Naive thymus-derived CD8-positive, alpha-beta T cell (primary cell): Measurements from ENCODE around the gene SCAPER. TPM values are rescaled to one million over a fixed set of nuclear protein-coding genes. Genes with fewer than 3 reads are reported as not detected.

Source experiments
- ATAC-seq, 2 donors: fragments of 150-1000 bp; cut with Tn5 transposase in 1 of 2; sonication (Bioruptor Pico), chemical (Tn5 transposase) in 1 of 2; 1 replicate in 1 of 2; 2 replicates in 1 of 2; pipeline ENCODE4 v1.10.0; 2021; ENCODE audit warnings: mild to moderate bottlenecking in 2 of 2, moderate library complexity in 2 of 2
- POLR2A ChIA-PET: fragments of 350-600 bp; sonication (Branson Sonifier 250); formaldehyde crosslinking; loops from one replicate; lab custom pipeline; 2021; ENCODE audit warnings: antibody characterized with exemption; lab: Charles Lee
- DNase-seq, 10 donors: peaks; one replicate each; pipeline versions ENCODE4 v3.0.0 to v3.0.0-alpha.2; 2020 to 2022
- H3K27ac Mint-ChIP-seq, 10 donors: one replicate each; pipeline ENCODE4 v1.8.0; 2020 to 2022; ENCODE audit warnings: mild to moderate bottlenecking in 10 of 10, mixed read lengths in 10 of 10, moderate library complexity in 4 of 10, inconsistent platforms in 1 of 10
- H3K27me3 Mint-ChIP-seq, 5 donors: one replicate each; pipeline ENCODE4 v1.8.0; 2021 to 2022; ENCODE audit warnings: mixed read lengths in 5 of 5
- H3K36me3 Mint-ChIP-seq, 3 donors: one replicate each; pipeline ENCODE4 v1.8.0; 2020 to 2022; ENCODE audit warnings: mixed read lengths in 3 of 3, mild to moderate bottlenecking in 2 of 3, inconsistent platforms in 1 of 3
- H3K4me1 Mint-ChIP-seq, 4 donors: one replicate each; pipeline ENCODE4 v1.8.0; 2021 to 2022; ENCODE audit warnings: mixed read lengths in 4 of 4
- H3K4me3 Mint-ChIP-seq, 10 donors: one replicate each; pipeline ENCODE4 v1.8.0; 2020 to 2022; ENCODE audit warnings: mild to moderate bottlenecking in 10 of 10, mixed read lengths in 10 of 10, moderate library complexity in 6 of 10, inconsistent platforms in 1 of 10
- H3K9me3 Mint-ChIP-seq, 9 donors: one replicate each; pipeline ENCODE4 v1.8.0; 2020 to 2022; ENCODE audit warnings: mixed read lengths in 9 of 9, mild to moderate bottlenecking in 3 of 9, inconsistent platforms in 1 of 9, moderate library complexity in 1 of 9
- polyA plus RNA-seq, 3 donors: library from polyadenylated mRNA; unstranded; fragments of 300-500 nt; fragmentation: Illumina TruSeq; gene quantifications; one replicate each; pipeline ENCODE4 v1.2.3, GENCODE V29; 2021
- total RNA-seq, 8 experiments: library from RNA in 2 of 8; stranded (reverse) in 2 of 8; gene quantifications; one replicate each; pipeline ENCODE4 v1.2.3 and lab custom pipeline; 2021 to 2026

SCAPER gene
- total and polyA plus RNA-seq, 5 experiments from 2014 or later: 12.3 to 58.5 (median 17.7) TPM

GRCh38 chr15:76398317-76399104 lies 506.6 kb downstream of the SCAPER start:
- POLR2A ChIA-PET: no interaction called here

GRCh38 chr15:76393614-76394013 lies 511.5 kb downstream of the SCAPER start:
- Mint-ChIP-seq H3K4me3 (no peak overlapping the region), H3K9me3 (no peaks in the 10 kb centered on the region), H3K27me3 (no peaks in the 10 kb centered on the region), H3K27ac (no peak overlapping the region), H3K36me3 (peaks cover 6 to 29% (median 20%) of the 10 kb centered on the region in 3 donors), H3K4me1 (no peaks in the 10 kb centered on the region)
- DNase-seq (no peak), ATAC-seq (no peak)
- POLR2A ChIA-PET: interaction anchor here (0.6 kb wide), 1 partner anchor 86 kb away, joined by 4 read pairs; no protein-coding TSS in a partner anchor

More at GRCh38 chr15:76398317-76399104, 506.6 kb downstream of the SCAPER start:
- Mint-ChIP-seq H3K4me1 (no peaks in the 10 kb centered on the region), H3K36me3 (peaks cover 13 to 44% (median 35%) of the 10 kb centered on the region in 3 donors), H3K27me3 (no peaks in the 10 kb centered on the region), H3K27ac (no peak overlapping the region), H3K9me3 (no peaks in the 10 kb centered on the region), H3K4me3 (no peak overlapping the region)
- no peak for ATAC-seq
- no peak for DNase-seq

- peaks cover 0 to 3% (median 0%) of the 10 kb centered on the region in 4 donors for H3K4me1 Mint-ChIP-seq
- H3K27me3 Mint-ChIP-seq: no peaks in the 10 kb centered on the region
- no peak for DNase-seq
- ATAC-seq: no peak
- H3K27ac Mint-ChIP-seq: no peak overlapping the region
- H3K9me3 Mint-ChIP-seq: no peaks in the 10 kb centered on the region
- POLR2A ChIA-PET: no interaction called here
- H3K36me3 Mint-ChIP-seq: peaks cover 10 to 36% (median 31%) of the 10 kb centered on the region in 3 donors
- no peak overlapping the region for H3K4me3 Mint-ChIP-seq
These were observed 513.3 kb downstream of the SCAPER start for GRCh38 chr15:76391847-76392246.

GRCh38 chr15:76391309-76391708 lies 513.8 kb downstream of the SCAPER start:
- peaks cover 15 to 41% (median 26%) of the 10 kb centered on the region in 3 donors for H3K36me3 Mint-ChIP-seq
- DNase-seq (no peak), ATAC-seq (no peak)
- no peak overlapping the region for H3K4me3 Mint-ChIP-seq
- POLR2A ChIA-PET: no interaction called here
- H3K4me1 Mint-ChIP-seq: peaks cover 0 to 7% (median 0%) of the 10 kb centered on the region in 4 donors
- peak overlapping the region in 1 of 10 donors; percentile 62 for H3K27ac Mint-ChIP-seq
- no peaks in the 10 kb centered on the region for H3K27me3 Mint-ChIP-seq
- H3K9me3 Mint-ChIP-seq: no peaks in the 10 kb centered on the region

GRCh38 chr15:76390571-76390970 lies 514.6 kb downstream of the SCAPER start:
- no peak for ATAC-seq
- Mint-ChIP-seq H3K36me3 (peaks cover 18 to 45% (median 26%) of the 10 kb centered on the region in 3 donors), H3K27me3 (no peaks in the 10 kb centered on the region), H3K4me1 (peaks cover 0 to 7% (median 0%) of the 10 kb centered on the region in 4 donors), H3K4me3 (no peak overlapping the region), H3K27ac (no peak overlapping the region), H3K9me3 (no peaks in the 10 kb centered on the region)
- no peak for DNase-seq
- POLR2A ChIA-PET: no interaction called here

GRCh38 chr15:76386926-76387325 lies 518.2 kb downstream of the SCAPER start:
- no peak for DNase-seq
- POLR2A ChIA-PET: no interaction called here
- Mint-ChIP-seq H3K4me3 (no peak overlapping the region), H3K9me3 (no peaks in the 10 kb centered on the region), H3K27me3 (no peaks in the 10 kb centered on the region), H3K27ac (no peak overlapping the region), H3K36me3 (peaks cover 20 to 37% (median 26%) of the 10 kb centered on the region in 3 donors), H3K4me1 (peaks cover 0 to 7% (median 0%) of the 10 kb centered on the region in 4 donors)
- no peak for ATAC-seq

GRCh38 chr15:76386178-76386577 lies 519.0 kb downstream of the SCAPER start:
- POLR2A ChIA-PET: no interaction called here
- DNase-seq (no peak), ATAC-seq (no peak)
- H3K27ac Mint-ChIP-seq: no peak overlapping the region
- no peaks in the 10 kb centered on the region for H3K27me3 Mint-ChIP-seq
- H3K4me1 Mint-ChIP-seq: peaks cover 0 to 7% (median 0%) of the 10 kb centered on the region in 4 donors
- no peak overlapping the region for H3K4me3 Mint-ChIP-seq
- no peaks in the 10 kb centered on the region for H3K9me3 Mint-ChIP-seq
- H3K36me3 Mint-ChIP-seq: peaks cover 22 to 37% (median 32%) of the 10 kb centered on the region in 3 donors

- Mint-ChIP-seq H3K36me3 (peaks cover 22 to 47% (median 39%) of the 10 kb centered on the region in 3 donors), H3K27me3 (no peaks in the 10 kb centered on the region), H3K9me3 (no peaks in the 10 kb centered on the region), H3K4me1 (peaks cover 0 to 7% (median 0%) of the 10 kb centered on the region in 4 donors), H3K27ac (no peak overlapping the region), H3K4me3 (no peak overlapping the region)
- ATAC-seq (no peak), DNase-seq (no peak)
- POLR2A ChIA-PET: no interaction called here
These were observed 520.7 kb downstream of the SCAPER start for GRCh38 chr15:76384409-76384808.

- no peak for ATAC-seq
- H3K4me1 Mint-ChIP-seq: peaks cover 0 to 7% (median 0%) of the 10 kb centered on the region in 4 donors
- DNase-seq: no peak
- H3K4me3 Mint-ChIP-seq: no peak overlapping the region
- no peaks in the 10 kb centered on the region for H3K27me3 Mint-ChIP-seq
- peaks cover 22 to 48% (median 41%) of the 10 kb centered on the region in 3 donors for H3K36me3 Mint-ChIP-seq
- POLR2A ChIA-PET: no interaction called here
- no peaks in the 10 kb centered on the region for H3K9me3 Mint-ChIP-seq
- no peak overlapping the region for H3K27ac Mint-ChIP-seq
These were observed 522.0 kb downstream of the SCAPER start for GRCh38 chr15:76382987-76383728.

GRCh38 chr15:76381366-76381765 lies 523.8 kb downstream of the SCAPER start:
- Mint-ChIP-seq H3K4me1 (peaks cover 0 to under 1% (median 0%) of the 10 kb centered on the region in 4 donors), H3K27me3 (no peaks in the 10 kb centered on the region), H3K4me3 (no peak overlapping the region), H3K9me3 (no peaks in the 10 kb centered on the region), H3K36me3 (peaks cover 7 to 36% (median 34%) of the 10 kb centered on the region in 3 donors), H3K27ac (no peak overlapping the region)
- POLR2A ChIA-PET: no interaction called here
- ATAC-seq (no peak), DNase-seq (no peak)

- Mint-ChIP-seq H3K36me3 (peaks cover 4 to 40% (median 35%) of the 10 kb centered on the region in 3 donors), H3K27ac (no peak overlapping the region), H3K27me3 (no peaks in the 10 kb centered on the region), H3K4me3 (no peak overlapping the region), H3K9me3 (no peaks in the 10 kb centered on the region), H3K4me1 (no peaks in the 10 kb centered on the region)
- DNase-seq (no peak), ATAC-seq (no peak)
- POLR2A ChIA-PET: no interaction called here
These were observed 524.9 kb downstream of the SCAPER start for GRCh38 chr15:76380249-76380648.

GRCh38 chr15:76378691-76379090 lies 526.4 kb downstream of the SCAPER start:
- Mint-ChIP-seq H3K36me3 (peaks cover 4 to 48% (median 33%) of the 10 kb centered on the region in 3 donors), H3K4me3 (no peak overlapping the region), H3K9me3 (no peaks in the 10 kb centered on the region), H3K27me3 (no peaks in the 10 kb centered on the region), H3K4me1 (no peaks in the 10 kb centered on the region), H3K27ac (no peak overlapping the region)
- POLR2A ChIA-PET: interaction anchor here (0.6 kb wide), 1 partner anchor 1476 kb away, joined by 3 read pairs; no protein-coding TSS in a partner anchor
- DNase-seq (no peak), ATAC-seq (no peak)

GRCh38 chr15:76377751-76378150 lies 527.4 kb downstream of the SCAPER start:
- Mint-ChIP-seq H3K27me3 (no peaks in the 10 kb centered on the region), H3K4me1 (no peaks in the 10 kb centered on the region), H3K27ac (no peak overlapping the region), H3K36me3 (peaks cover 4 to 57% (median 38%) of the 10 kb centered on the region in 3 donors), H3K4me3 (no peak overlapping the region), H3K9me3 (no peaks in the 10 kb centered on the region)
- POLR2A ChIA-PET: no interaction called here
- DNase-seq: no peak
- ATAC-seq: no peak
